GM12872 (cell line): ENCODE measurements around the gene EXOC7.

Experiments
- CTCF ChIP-seq: IDR thresholded peaks from 3 replicates; pipeline ENCODE4 v1.5.1; 2011; ENCODE audit warnings: low read depth, mild to moderate bottlenecking, low read length, moderate library complexity; ENCODE audit not compliant: insufficient read depth

EXOC7 gene

DNA sequence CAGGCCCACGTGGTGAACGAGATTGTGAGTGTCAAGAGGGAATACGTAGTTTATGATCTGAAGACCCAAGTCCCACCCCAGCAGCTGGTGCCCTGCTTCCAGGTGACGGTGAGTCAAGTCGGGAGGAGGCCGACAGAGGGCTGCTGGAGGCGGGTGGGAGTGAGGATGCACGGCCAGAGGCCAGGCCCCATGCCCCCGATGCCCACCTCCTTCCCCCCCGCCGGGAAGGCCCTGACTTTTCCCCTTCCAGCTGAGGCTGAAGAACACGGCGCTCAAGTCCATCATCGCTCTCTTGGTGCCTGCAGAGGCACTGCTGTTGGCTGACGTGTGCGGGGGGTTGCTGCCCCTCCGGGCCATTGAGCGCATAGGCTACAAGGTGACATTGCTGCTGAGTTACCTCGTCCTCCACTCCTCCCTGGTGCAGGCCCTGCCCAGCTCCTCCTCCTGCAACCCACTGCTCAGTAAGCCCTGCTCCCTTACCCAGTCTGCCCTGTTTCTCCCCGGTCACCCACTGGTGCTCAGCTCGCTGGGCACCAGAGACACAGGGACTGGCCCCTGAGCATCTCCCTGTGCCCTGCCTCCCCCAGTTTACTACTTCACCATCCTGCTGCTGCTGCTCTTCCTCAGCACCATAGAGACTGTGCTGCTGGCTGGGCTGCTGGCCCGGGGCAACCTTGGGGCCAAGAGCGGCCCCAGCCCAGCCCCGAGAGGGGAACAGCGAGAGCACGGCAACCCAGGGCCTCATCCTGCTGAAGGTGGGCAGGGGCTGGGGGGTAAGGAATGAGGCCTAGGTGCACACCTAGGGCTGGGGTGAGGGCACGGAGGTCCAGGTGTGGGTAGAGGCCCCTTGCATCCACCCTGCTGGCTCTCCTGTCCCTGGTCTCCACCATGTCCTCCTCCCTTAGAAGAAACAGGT lies 22.0 kb downstream of the EXOC7 start:
- TF ChIP-seq CTCF: no peak

- TF ChIP-seq CTCF: no peak
Measured at GRCh38 chr17:76080768-76081287, 22.8 kb downstream of the EXOC7 start.

DNA sequence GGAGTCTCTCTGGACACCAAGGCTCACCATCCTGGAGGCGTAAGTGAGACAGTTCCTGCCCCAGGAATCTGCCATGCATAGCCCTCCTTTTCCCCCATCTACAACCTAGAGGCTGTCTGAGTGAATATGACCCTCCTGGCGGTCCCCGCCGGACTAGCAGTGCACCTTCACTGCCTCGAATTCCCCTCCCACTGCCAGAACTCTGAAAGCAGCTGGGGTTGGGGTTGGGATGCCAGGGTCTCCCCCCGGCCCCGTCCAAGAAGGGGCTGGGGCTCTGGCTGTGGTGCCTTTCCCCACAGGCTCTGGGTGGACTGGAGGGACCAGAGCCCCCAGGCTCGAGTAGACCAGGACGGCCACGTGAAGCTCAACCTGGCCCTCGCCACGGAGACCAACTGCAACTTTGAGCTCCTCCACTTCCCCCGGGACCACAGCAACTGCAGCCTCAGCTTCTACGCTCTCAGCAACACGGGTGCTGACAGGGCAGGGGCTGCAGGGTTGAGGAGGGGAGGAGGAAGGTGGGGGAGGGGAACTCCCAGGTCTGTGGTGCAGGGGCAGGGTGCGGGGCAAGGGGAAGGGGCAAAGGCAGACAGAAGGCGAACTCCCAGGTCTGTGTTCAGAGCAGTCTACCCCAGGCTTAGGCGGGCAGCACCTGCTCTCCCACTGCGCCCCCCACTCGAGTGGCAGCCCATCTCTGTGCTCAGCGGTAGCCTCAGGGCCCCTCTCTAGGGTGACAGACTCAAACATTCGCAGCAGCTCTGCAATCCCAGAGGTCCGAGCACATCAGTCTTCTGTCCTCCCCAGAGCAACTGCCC lies 23.4 kb downstream of the EXOC7 start:
- no peak for TF ChIP-seq CTCF

DNA sequence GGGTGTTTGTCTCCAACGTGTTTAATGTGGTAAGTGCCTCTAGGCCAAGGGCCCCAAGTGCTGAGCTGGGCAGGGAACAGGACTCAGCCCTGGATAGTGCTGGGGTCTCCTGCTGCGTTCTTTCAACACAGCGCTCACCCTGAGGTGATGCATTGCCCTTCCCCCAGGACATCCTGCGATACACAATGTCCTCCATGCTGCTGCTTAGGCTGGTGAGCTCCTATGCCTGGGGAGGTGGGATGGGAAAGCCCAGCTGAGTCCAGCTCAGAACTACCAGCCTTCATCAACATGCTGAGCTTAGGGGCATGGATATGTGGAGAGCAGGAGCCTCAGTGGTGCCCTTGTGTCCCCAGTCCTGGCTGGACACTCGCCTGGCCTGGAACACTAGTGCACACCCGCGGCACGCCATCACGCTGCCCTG lies 24.0 kb downstream of the EXOC7 start:
- no peak for TF ChIP-seq CTCF

GRCh38 chr17:76078860-76079534 lies 24.6 kb downstream of the EXOC7 start, which contains the start of gene ZACN:
Gene ZACN (plus strand): TSS chr17:76079182. CDS start chr17:76079265, 83 bp downstream.
- TF ChIP-seq CTCF: no peak

- no peak for TF ChIP-seq CTCF
Measured at GRCh38 chr17:76077584-76078110, 25.9 kb downstream of the EXOC7 start.
